H9 (cell line): Measurements from ENCODE around the gene OTX1. TPM values are rescaled to one million over a fixed set of nuclear protein-coding genes. Genes with fewer than 3 reads are reported as not detected.

ENCODE experiments used
- DNase-seq: peaks from one replicate; pipeline ENCODE4 v3.0.0-alpha.2; 2017
- H2AFZ ChIP-seq: one replicate; pipeline ENCODE4 v1.6.1; 2013; ENCODE audit warnings: mild to moderate bottlenecking, low read length, control low read depth, moderate library complexity
- H2AK5ac ChIP-seq: 2 replicates; pipeline ENCODE4 v1.6.1; 2013; ENCODE audit warnings: low read length, control low read depth, mixed read lengths; ENCODE audit not compliant: insufficient read length
- H2BK120ac ChIP-seq: one replicate; pipeline ENCODE4 v1.6.1; 2013; ENCODE audit warnings: low read depth, mild to moderate bottlenecking, low read length, control low read depth, inconsistent platforms; ENCODE audit not compliant: poor library complexity, severe bottlenecking
- H2BK12ac ChIP-seq: 2 replicates; pipeline ENCODE4 v1.6.1; 2013; ENCODE audit warnings: low read length, control low read depth, mixed read lengths, low read depth; ENCODE audit not compliant: insufficient read length
- H2BK15ac ChIP-seq: 2 replicates; pipeline ENCODE4 v1.6.1; 2013; ENCODE audit warnings: low read depth, low read length, control low read depth
- H2BK20ac ChIP-seq: one replicate; pipeline ENCODE4 v1.6.1; 2013; ENCODE audit warnings: low read depth, mild to moderate bottlenecking, low read length, control low read depth, inconsistent platforms; ENCODE audit not compliant: poor library complexity, severe bottlenecking
- H2BK5ac ChIP-seq: 2 replicates; pipeline ENCODE4 v1.6.1; 2013; ENCODE audit warnings: low read length, control low read depth, mixed read lengths; ENCODE audit not compliant: insufficient read length
- H3K14ac ChIP-seq: 2 replicates; pipeline ENCODE4 v1.6.1; 2013; ENCODE audit warnings: low read length, control low read depth; ENCODE audit not compliant: insufficient read depth
- H3K18ac ChIP-seq: 2 replicates; pipeline ENCODE4 v1.6.1; 2013; ENCODE audit warnings: low read depth, mild to moderate bottlenecking, mixed read lengths, low read length, control low read depth; ENCODE audit not compliant: insufficient read length
- H3K23ac ChIP-seq: 2 replicates; pipeline ENCODE4 v1.6.1; 2013; ENCODE audit warnings: low read length, control low read depth, mixed read lengths, low read depth; ENCODE audit not compliant: insufficient read length
- H3K23me2 ChIP-seq: 2 replicates; pipeline ENCODE4 v1.6.1; 2013; ENCODE audit warnings: low read depth, mild to moderate bottlenecking, mixed read lengths, low read length, control low read depth; ENCODE audit not compliant: insufficient read length, poor library complexity, severe bottlenecking
- H3K27ac ChIP-seq: 2 replicates; pipeline ENCODE4 v1.5.1; 2013; ENCODE audit warnings: low read length, control low read depth, mixed read lengths, low read depth; ENCODE audit not compliant: insufficient read length
- H3K27me3 ChIP-seq: 2 replicates; pipeline ENCODE4 v1.6.1; 2013; ENCODE audit warnings: low read length, control low read depth, inconsistent platforms; ENCODE audit not compliant: insufficient read depth
- H3K4ac ChIP-seq: 2 replicates; pipeline ENCODE4 v1.6.1; 2013; ENCODE audit warnings: low read depth, mild to moderate bottlenecking, control low read depth, inconsistent platforms, low read length, moderate library complexity
- H3K4me1 ChIP-seq: 2 replicates; pipeline ENCODE4 v1.6.1; 2013; ENCODE audit warnings: low read length, control low read depth, inconsistent platforms; ENCODE audit not compliant: insufficient read depth
- H3K4me2 ChIP-seq: 2 replicates; pipeline ENCODE4 v1.6.1; 2013; ENCODE audit warnings: low read length, control low read depth, mixed read lengths; ENCODE audit not compliant: insufficient read length, insufficient read depth
- H3K56ac ChIP-seq: 2 replicates; pipeline ENCODE4 v1.6.1; 2013; ENCODE audit warnings: low read depth, mild to moderate bottlenecking, mixed read lengths, low read length, control low read depth; ENCODE audit not compliant: insufficient read length
- H3K79me1 ChIP-seq: 2 replicates; pipeline ENCODE4 v1.6.1; 2013; ENCODE audit warnings: low read depth, mild to moderate bottlenecking, moderate library complexity, low read length, control low read depth, inconsistent platforms; ENCODE audit not compliant: insufficient read depth, poor library complexity, severe bottlenecking
- H3K79me2 ChIP-seq: 2 replicates; pipeline ENCODE4 v1.6.1; 2013; ENCODE audit warnings: low read length, control low read depth, inconsistent platforms; ENCODE audit not compliant: insufficient read depth
- H3K9ac ChIP-seq: 2 replicates; pipeline ENCODE4 v1.6.1; 2013; ENCODE audit warnings: low read length, control low read depth, mixed read lengths; ENCODE audit not compliant: insufficient read length; ENCODE audit errors: extremely low read depth
- H3K9me3 ChIP-seq: one replicate; pipeline ENCODE4 v1.6.1; 2013; ENCODE audit warnings: low read depth, low read length, inconsistent platforms; ENCODE audit not compliant: control insufficient read depth
- H3T11ph ChIP-seq: one replicate; pipeline ENCODE4 v1.6.1; 2013; ENCODE audit warnings: mild to moderate bottlenecking, low read length, control low read depth, inconsistent platforms
- H4K20me1 ChIP-seq: one replicate; pipeline ENCODE4 v1.6.1; 2013; ENCODE audit not compliant: control insufficient read depth, insufficient read length, insufficient read depth
- H4K5ac ChIP-seq: 2 replicates; pipeline ENCODE4 v1.6.1; 2013; ENCODE audit warnings: low read depth, mild to moderate bottlenecking, mixed read lengths, low read length, control low read depth; ENCODE audit not compliant: insufficient read length
- H4K8ac ChIP-seq: replicated peaks from 2 replicates; pipeline ENCODE4 v1.6.1; 2013; ENCODE audit warnings: low read length, control low read depth, mixed read lengths, low read depth; ENCODE audit not compliant: insufficient read length
- H4K91ac ChIP-seq: 2 replicates; pipeline ENCODE4 v1.6.1; 2013; ENCODE audit warnings: low read depth, mild to moderate bottlenecking, moderate library complexity, mixed read lengths, low read length, control low read depth; ENCODE audit not compliant: insufficient read length
- H3K27ac Mint-ChIP-seq, 3 experiments: 2 replicates in 2 of 3; 3 replicates in 1 of 3; pipeline ENCODE4 v1.8.0; 2020 to 2021; ENCODE audit warnings: mixed read lengths in 3 of 3, mild to moderate bottlenecking in 1 of 3, moderate library complexity in 1 of 3
- H3K27me3 Mint-ChIP-seq: 2 replicates; pipeline ENCODE4 v1.8.0; 2021; ENCODE audit warnings: low read depth, mild to moderate bottlenecking, moderate library complexity, mixed read lengths
- H3K36me3 Mint-ChIP-seq, 3 experiments: 2 replicates in 2 of 3; 3 replicates in 1 of 3; pipeline ENCODE4 v1.8.0; 2020 to 2021; ENCODE audit warnings: low read depth in 3 of 3, mixed read lengths in 3 of 3; ENCODE audit not compliant: insufficient read depth in 1 of 3
- H3K4me1 Mint-ChIP-seq, 2 experiments: 2 replicates each; pipeline ENCODE4 v1.8.0; 2020; ENCODE audit warnings: mixed read lengths in 2 of 2
- H3K4me3 Mint-ChIP-seq, 2 experiments: 2 replicates in 1 of 2; 3 replicates in 1 of 2; pipeline ENCODE4 v1.8.0; 2020 to 2021; ENCODE audit warnings: mild to moderate bottlenecking in 2 of 2, mixed read lengths in 2 of 2, moderate library complexity in 1 of 2
- H3K9me3 Mint-ChIP-seq, 2 experiments: 2 replicates in 1 of 2; 3 replicates in 1 of 2; pipeline ENCODE4 v1.8.0; 2020; ENCODE audit warnings: mild to moderate bottlenecking in 2 of 2, mixed read lengths in 2 of 2, moderate library complexity in 1 of 2
- CTCF ChIP-seq: fragments of 200-600 bp; sonication (generic); conservative IDR thresholded peaks from 3 replicates; pipeline ENCODE4 v1.8.0; 2021; ENCODE audit warnings: antibody characterized with exemption, mild to moderate bottlenecking
- WGBS: extraction: QIAGEN DNeasy Blood & Tissue Kit; methylation state at CpG from one replicate; pipeline ENCODE4 v1.1.7; 2013; ENCODE audit warnings: missing lambda C conversion rate, low lambda C conversion rate, mixed read lengths; ENCODE audit not compliant: insufficient read length; ENCODE audit errors: extremely low coverage; 5-methylcytosine and 5-hydroxymethylcytosine counted together
- total RNA-seq: library from RNA; stranded (reverse); gene quantifications from 2 replicates; pipeline ENCODE4 v1.2.1, GENCODE V29; 2021

OTX1 gene
- total RNA-seq, 1 experiment from 2014 or later, result 0.13 TPM

GRCh38 chr2:63027220-63027619, 23.4 kb upstream of the OTX1 start:
- Histone ChIP-seq H2BK5ac (no peak overlapping the region), H2BK12ac (no peak overlapping the region), H3K79me2 (no peaks in the 10 kb centered on the region), H3K4me1 (no peaks in the 10 kb centered on the region), H3K27ac (no peak overlapping the region), H3K18ac (no peak overlapping the region), H2BK20ac (no peak overlapping the region), H4K20me1 (no peaks in the 10 kb centered on the region), H3K4ac (no peak overlapping the region), H4K8ac (no peak overlapping the region), H4K91ac (no peak overlapping the region), H2BK120ac (no peak overlapping the region), H4K5ac (no peak overlapping the region), H3K23me2 (no peaks in the 10 kb centered on the region), H3K14ac (no peak overlapping the region), H3K56ac (no peak overlapping the region), H3K9ac (no peak overlapping the region), H3T11ph (no peak overlapping the region), H3K79me1 (no peaks in the 10 kb centered on the region), H2AFZ (no peak overlapping the region), H3K9me3 (no peaks in the 10 kb centered on the region), H3K23ac (peak overlapping the region; percentile 52), H2AK5ac (no peak overlapping the region), H3K4me2 (no peak overlapping the region), H3K27me3 (no peaks in the 10 kb centered on the region), H2BK15ac (no peak overlapping the region)
- Mint-ChIP-seq H3K4me3 (no peak overlapping the region), H3K27ac (no peak overlapping the region), H3K36me3 (peaks cover 0 to 3% (median 0%) of the 10 kb centered on the region in 3 experiments; a peak in 1 of 7 replicates), H3K27me3 (no peaks in the 10 kb centered on the region), H3K9me3 (no peaks in the 10 kb centered on the region), H3K4me1 (no peaks in the 10 kb centered on the region)
- no peak for DNase-seq
- no CpG with 5 or more reads among the region's 2 CpGs for WGBS
- no peak for TF ChIP-seq CTCF
